K562 (cell line): ENCODE measurements around the gene FN3K. TPM values are rescaled to one million over a fixed set of nuclear protein-coding genes. Genes with fewer than 3 reads are reported as not detected.
A peak's percentile ranks its signal among the peaks of the same experiment; 100 is the strongest.

Experiments
- ARID2 ChIP-seq: fragments of 450-650 bp; IDR thresholded peaks from 2 replicates; pipeline ENCODE4 v1.6.1; 2017; ENCODE audit warnings: antibody characterized with exemption, mild to moderate bottlenecking
- BCLAF1 ChIP-seq, 2 experiments: fragments of 450-650 bp in 1 of 2; IDR thresholded peaks; 2 replicates each; pipeline ENCODE4 v1.6.1; 2011 to 2017; ENCODE audit warnings: low read depth in 2 of 2, antibody characterized with exemption in 1 of 2, borderline replicate concordance in 1 of 2, low read length in 1 of 2, mild to moderate bottlenecking in 1 of 2, mixed read lengths in 1 of 2; ENCODE audit not compliant: control insufficient read depth in 1 of 2
- CBFA2T2 ChIP-seq: fragments of 450-650 bp; conservative IDR thresholded peaks from 2 replicates; pipeline ENCODE4 v1.6.1; 2017; ENCODE audit warnings: mild to moderate bottlenecking
- E2F4 ChIP-seq: sonication (generic); formaldehyde crosslinking; IDR thresholded peaks from 2 replicates; pipeline ENCODE4 v1.8.0; 2022; ENCODE audit warnings: mild to moderate bottlenecking, low read depth, missing genetic modification reagents
- E2F6 ChIP-seq, 2 experiments: IDR thresholded peaks; 2 replicates each; pipeline ENCODE4 v1.6.1; 2011; ENCODE audit warnings: borderline replicate concordance in 1 of 2, control low read depth in 1 of 2, low read depth in 1 of 2, low read length in 1 of 2, mild to moderate bottlenecking in 1 of 2, mixed read lengths in 1 of 2, moderate library complexity in 1 of 2; ENCODE audit not compliant: insufficient read depth in 1 of 2, insufficient read length in 1 of 2, poor library complexity in 1 of 2, severe bottlenecking in 1 of 2; ENCODE audit errors: extremely low read depth in 1 of 2
- ELF2 ChIP-seq: fragments of 250-450 bp; sonication (Bioruptor Pico); IDR thresholded peaks from 2 replicates; pipeline ENCODE4 v1.5.0; 2021; ENCODE audit warnings: mild to moderate bottlenecking
- ESRRB ChIP-seq: fragments of 250-450 bp; sonication (Bioruptor Pico); IDR thresholded peaks from 2 replicates; pipeline ENCODE4 v1.5.0; 2020; ENCODE audit warnings: mild to moderate bottlenecking, moderate library complexity, borderline replicate concordance
- MTF1 ChIP-seq: fragments of 250-450 bp; sonication (Bioruptor Pico); IDR thresholded peaks from 2 replicates; pipeline ENCODE4 v1.9.0; 2021; ENCODE audit warnings: moderate library complexity, mild to moderate bottlenecking, inconsistent platforms, borderline replicate concordance
- NCOA4 ChIP-seq: fragments of 450-650 bp; IDR thresholded peaks from 2 replicates; pipeline ENCODE4 v1.6.1; 2018; ENCODE audit warnings: mild to moderate bottlenecking; ENCODE audit not compliant: partially characterized antibody
- NRF1 ChIP-seq, 2 experiments: fragments of 450-650 bp; IDR thresholded peaks in 1 of 2; conservative IDR thresholded peaks in 1 of 2; 2 replicates each; pipeline ENCODE4 v1.6.1; 2014; ENCODE audit warnings: mild to moderate bottlenecking in 2 of 2
- NUFIP1 ChIP-seq: fragments of 450-650 bp; IDR thresholded peaks from 2 replicates; pipeline ENCODE4 v1.6.1; 2018; ENCODE audit not compliant: partially characterized antibody
- POLR3G ChIP-seq: IDR thresholded peaks from 2 replicates; pipeline ENCODE4 v1.6.1; 2011; ENCODE audit not compliant: insufficient read length, insufficient replicate concordance; ENCODE audit errors: extremely low read depth
- PRPF4 ChIP-seq: fragments of 200-400 bp; formaldehyde crosslinking; IDR thresholded peaks from one replicate; pipeline ENCODE4 v1.6.1; 2017; ENCODE audit warnings: low read length, low read depth, mild to moderate bottlenecking; ENCODE audit not compliant: insufficient read depth, poor library complexity, severe bottlenecking
- RAD51 ChIP-seq: fragments of 450-650 bp; IDR thresholded peaks from 2 replicates; pipeline ENCODE4 v1.7.1; 2016; ENCODE audit warnings: low read depth, mild to moderate bottlenecking, borderline replicate concordance
- RBM17 ChIP-seq: fragments of 200-400 bp; formaldehyde crosslinking; IDR thresholded peaks from 2 replicates; pipeline ENCODE4 v1.6.1; 2017; ENCODE audit warnings: low read depth, mild to moderate bottlenecking, low read length, borderline replicate concordance
- SNIP1 ChIP-seq: fragments of 450-650 bp; IDR thresholded peaks from 2 replicates; pipeline ENCODE4 v1.7.1; 2017; ENCODE audit warnings: low read depth, mild to moderate bottlenecking
- STAG1 ChIP-seq: sonication (generic); formaldehyde crosslinking; IDR thresholded peaks from 2 replicates; pipeline ENCODE4 v1.5.0; 2020; ENCODE audit warnings: missing genetic modification reagents, borderline replicate concordance
- TCF7 ChIP-seq: sonication (generic); IDR thresholded peaks from 2 replicates; pipeline ENCODE4 v1.6.1; 2016; ENCODE audit warnings: antibody characterized with exemption, borderline replicate concordance
- ZKSCAN8 ChIP-seq: fragments of 200-800 bp; sonication (Bioruptor generic); IDR thresholded peaks from 2 replicates; pipeline ENCODE4 v1.6.1; 2016; ENCODE audit warnings: missing genetic modification characterization, missing compliant biosample characterization
- ZNF165 ChIP-seq: fragments of 250-450 bp; sonication (Bioruptor Pico); IDR thresholded peaks from 2 replicates; pipeline ENCODE4 v1.4.0; 2020; ENCODE audit warnings: borderline replicate concordance
- ZNF197 ChIP-seq: fragments of 200-800 bp; sonication (Bioruptor generic); IDR thresholded peaks from 2 replicates; pipeline ENCODE4 v1.6.1; 2016; ENCODE audit warnings: low read depth, missing genetic modification characterization, missing compliant biosample characterization
- ZNF282 ChIP-seq: sonication (generic); formaldehyde crosslinking; IDR thresholded peaks from 2 replicates; pipeline ENCODE4 v1.8.1; 2023; ENCODE audit warnings: missing genetic modification reagents
- ZNF699 ChIP-seq: fragments of 250-450 bp; sonication (Bioruptor Pico); IDR thresholded peaks from 2 replicates; pipeline ENCODE4 v1.8.0; 2021; ENCODE audit warnings: mild to moderate bottlenecking, moderate library complexity; ENCODE audit not compliant: insufficient replicate concordance
- ZNF778 ChIP-seq: fragments of 450-650 bp; formaldehyde crosslinking; IDR thresholded peaks from 2 replicates; pipeline ENCODE4 v1.4.0; 2020; ENCODE audit warnings: mild to moderate bottlenecking, moderate library complexity
- polyA plus RNA-seq, 8 experiments: library from polyadenylated mRNA; depleted of rRNA in 4 of 8; stranded (reverse) in 5 of 8; unstranded in 3 of 8; fragments of >200 nt; fragmentation: Nextera tagmentation in 2 of 8; fragmentation: Illumina TruSeq in 1 of 8; extraction: Ambion mirVana in 2 of 8; extraction: Trizol in 1 of 8; gene quantifications; 2 replicates each; pipeline versions ENCODE4 v1.2.1 to v1.2.3, GENCODE V29; 2011 to 2014; ENCODE audit warnings: inconsistent platforms in 1 of 8, missing spikeins in 1 of 8
- total RNA-seq, 7 experiments: library from RNA; depleted of rRNA in 6 of 7; stranded (reverse); fragments of >200 nt in 6 of 7; fragmentation: Illumina TruSeq in 2 of 7; extraction: Trizol in 2 of 7; gene quantifications; 2 replicates each; pipeline versions ENCODE4 v1.2.1 to v1.2.3, GENCODE V29; 2011 to 2021; ENCODE audit warnings: low replicate concordance in 1 of 7

The FN3K gene
- total and polyA plus RNA-seq, 9 of the 15 experiments (the other 6 are each of a cell fraction or from before 2014, with no cell fraction given) = 0.08 to 22.7 (median 3.8) TPM

- TF ChIP-seq E2F6 (IDR thresholded peaks at IDR 0.05; ENCODE audit: borderline replicate concordance in 1 of 2, extremely low read depth in 1 of 2, insufficient read depth in 1 of 2, insufficient read length in 1 of 2, low read depth in 1 of 2, low read length in 1 of 2, poor library complexity in 1 of 2, severe bottlenecking in 1 of 2) = no peak
- TF ChIP-seq POLR3G = no peak
- TF ChIP-seq RAD51 = no peak
- no peak for TF ChIP-seq ZNF197 (CRISPR knock-in tag)
- TF ChIP-seq ZNF165 (CRISPR knock-in tag) = no peak
- no peak for TF ChIP-seq ESRRB (CRISPR knock-in tag)
- TF ChIP-seq ZKSCAN8 (CRISPR knock-in tag) = no peak
- no peak for TF ChIP-seq ZNF282
- TF ChIP-seq NUFIP1 = no peak
- no peak for TF ChIP-seq NCOA4
- no peak for TF ChIP-seq BCLAF1 (IDR thresholded peaks at IDR 0.05; ENCODE audit: borderline replicate concordance in 1 of 2, control insufficient read depth in 1 of 2, low read depth in 2 of 2, low read length in 1 of 2)
- no peak for TF ChIP-seq PRPF4
- TF ChIP-seq ZNF699 (CRISPR knock-in tag) = no peak
- TF ChIP-seq ZNF778 (CRISPR knock-in tag) = no peak
- TF ChIP-seq ELF2 (CRISPR knock-in tag) = no peak
- TF ChIP-seq STAG1 (CRISPR knock-in tag) = peak; percentile 90; the same call in 1 of the 2 replicates
- TF ChIP-seq TCF7 = no peak
- no peak for TF ChIP-seq MTF1 (CRISPR knock-in tag)
- peak; percentile 83; the same call in 1 of the 2 replicates for TF ChIP-seq ARID2
- no peak for TF ChIP-seq RBM17
- TF ChIP-seq E2F4 = no peak
- no peak for TF ChIP-seq CBFA2T2
- TF ChIP-seq NRF1 (conservative IDR thresholded peaks at IDR 0.05 in 1 of 2, IDR thresholded peaks at IDR 0.05 in 1 of 2) = no peak
- TF ChIP-seq SNIP1 = no peak
Measured at GRCh38 chr17:82781894-82782274, 46.5 kb downstream of the FN3K start (continued).
